ENCODE results near the gene DEFB115.
"Not testable (repeated sequence)": the region's sequence is repeated elsewhere in the genome, so short reads cannot be mapped to it uniquely, and the experiment has no call there.

Gene DEFB115

GRCh38 chr20:31257364-31257763, at the start of gene DEFB115:
Gene DEFB115, plus strand, starts transcription at chr20:31257664. Its CDS starts 0 bp downstream, at chr20:31257664.
- in situ Hi-C loops (cut with HindIII; ENCODE audit: low sequenced_read_pairs) = no loop called here

DNA sequence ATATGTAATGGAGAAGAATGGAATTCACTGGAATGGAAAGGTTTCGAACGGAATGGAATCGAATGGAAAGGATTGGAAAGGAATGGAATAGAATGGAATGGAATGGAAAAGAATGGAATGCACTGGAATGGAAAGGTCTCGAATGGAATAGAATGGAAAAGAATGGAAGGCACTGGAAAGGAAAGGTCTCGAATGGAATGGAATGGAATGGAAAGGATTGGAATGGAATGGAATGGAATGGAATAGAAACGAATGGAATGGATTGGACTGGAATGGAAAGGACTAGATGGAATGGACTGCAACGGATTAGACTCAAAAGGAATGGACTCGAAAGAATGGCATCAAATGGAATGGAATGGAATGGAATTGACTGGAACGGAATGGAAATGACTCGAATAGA, 20.5 kb upstream of the DEFB115 start:
- in situ Hi-C loops (cut with HindIII; ENCODE audit: low sequenced_read_pairs) = no loop called here

- in situ Hi-C loops (cut with HindIII; ENCODE audit: low sequenced_read_pairs) = no loop called here
Observed at GRCh38 chr20:31237763-31238162, 19.7 kb upstream of the DEFB115 start.

DNA sequence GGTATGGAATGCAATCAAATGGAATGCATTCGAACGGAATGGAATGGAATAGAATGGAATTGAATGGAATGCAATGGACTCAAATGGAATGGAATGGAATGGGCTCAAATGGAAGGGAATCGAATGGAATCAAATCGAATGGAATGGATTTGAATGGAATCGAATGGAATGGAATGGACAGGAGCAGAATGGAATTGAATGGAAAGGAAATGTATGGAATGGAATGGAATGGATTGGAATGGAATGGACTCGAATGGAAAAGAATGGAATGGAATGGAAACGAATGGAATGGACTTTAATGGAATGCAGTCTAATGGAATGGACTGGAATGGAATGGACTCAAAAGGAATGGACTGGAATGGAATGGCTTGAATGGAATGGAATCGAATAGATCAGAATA, 18.3 kb upstream of the DEFB115 start:
- in situ Hi-C loops (cut with HindIII; ENCODE audit: low sequenced_read_pairs) = no loop called here

GRCh38 chr20:31256959-31257358, 505 bp upstream of the DEFB115 start:
- in situ Hi-C loops (cut with HindIII; ENCODE audit: low sequenced_read_pairs) = no loop called here

DNA sequence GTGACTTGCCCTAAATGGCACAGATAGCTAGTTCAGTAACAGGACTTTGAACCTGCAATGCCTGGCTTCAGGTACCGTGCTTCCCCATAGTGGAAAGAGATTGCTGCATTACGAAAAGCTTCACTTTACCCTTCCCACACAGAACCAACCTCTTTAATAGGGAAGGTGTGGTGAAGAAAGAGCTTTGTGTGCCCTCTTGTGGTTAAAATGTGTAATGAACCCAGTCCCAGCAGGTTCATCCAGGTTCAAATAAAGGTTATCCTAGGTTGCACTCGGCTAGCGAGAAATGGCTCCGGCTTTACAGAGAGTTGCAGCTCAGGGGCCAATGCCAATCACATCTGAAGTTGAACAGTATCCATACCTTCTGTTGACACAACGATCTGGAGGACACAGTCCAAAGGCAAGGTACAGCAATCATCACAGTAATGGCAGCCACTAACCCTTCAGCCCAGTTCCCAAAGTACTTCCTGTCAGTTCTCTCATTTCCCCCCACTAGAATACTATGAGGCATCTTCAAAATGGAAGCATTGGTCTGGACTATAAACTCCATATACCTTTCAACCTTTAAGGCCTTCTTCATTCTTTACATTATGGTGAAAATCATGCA, 3.0 kb downstream of the DEFB115 start:
- in situ Hi-C loops (cut with HindIII; ENCODE audit: low sequenced_read_pairs) = no loop called here

DNA sequence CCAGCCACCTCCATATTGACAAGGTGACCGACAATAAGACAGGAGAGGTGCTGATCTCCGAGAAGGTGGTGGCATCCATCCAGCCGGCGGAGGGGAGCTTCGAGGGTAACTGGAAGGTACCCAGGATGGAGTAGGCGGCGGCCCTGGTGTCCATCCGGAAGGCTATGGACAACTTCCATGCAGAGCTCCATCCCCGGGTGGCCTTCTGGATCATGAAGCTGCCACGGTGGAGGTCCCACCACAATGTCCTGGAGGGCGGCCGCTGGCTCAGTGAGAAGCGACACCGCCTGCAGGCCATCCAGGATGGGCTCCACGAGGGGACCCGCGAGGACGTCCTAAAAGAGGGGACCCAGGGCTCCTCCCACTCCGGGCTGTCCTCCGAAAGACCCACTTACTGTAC, 17.0 kb downstream of the DEFB115 start:
- in situ Hi-C loops (cut with HindIII; ENCODE audit: low sequenced_read_pairs) = no loop called here

DNA sequence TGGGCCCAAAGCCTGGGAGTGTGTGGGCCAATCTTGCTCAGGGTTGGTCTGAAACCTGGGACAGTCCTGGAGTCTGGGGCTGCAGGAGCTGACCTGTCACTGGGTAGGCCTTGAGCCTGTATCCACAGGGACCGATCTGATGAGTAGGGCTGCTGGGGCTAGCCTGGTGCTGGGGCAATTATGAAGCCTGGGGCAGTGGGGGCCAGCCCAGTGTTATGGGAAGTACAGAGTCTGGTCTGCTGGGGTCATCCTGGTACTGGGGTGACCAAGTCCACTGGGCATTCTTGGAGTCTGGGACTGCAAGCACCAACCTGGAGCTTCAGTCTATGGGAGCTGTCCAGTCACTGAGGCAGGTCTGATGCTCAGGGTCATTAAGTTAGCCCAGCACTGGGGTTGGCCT, 20.7 kb downstream of the DEFB115 start:
- in situ Hi-C loops (cut with HindIII; ENCODE audit: low sequenced_read_pairs) = no loop called here

GRCh38 chr20:31284964-31285363, 27.5 kb downstream of the DEFB115 start:
- in situ Hi-C loops (cut with HindIII; ENCODE audit: low sequenced_read_pairs) = not testable (repeated sequence)

- in situ Hi-C loops (cut with HindIII; ENCODE audit: low sequenced_read_pairs) = no loop called here
Observed at GRCh38 chr20:31308535-31309162, 51.2 kb downstream of the DEFB115 start, which contains the start of gene DEFB116. Gene DEFB116, minus strand, starts transcription at chr20:31308585. Its CDS starts 0 bp downstream, at chr20:31308585.

Measured in endothelial cell of hepatic sinusoid (primary cell).